HG03097 (cell line): Measurements from ENCODE around the gene SELENOV.
A peak's percentile ranks its signal among the peaks of the same experiment; 100 is the strongest.
"Not testable (repeated sequence)": the region's sequence is repeated elsewhere in the genome, so short reads cannot be mapped to it uniquely, and the experiment has no call there.

Source experiments
- ATAC-seq: cut with Tn5 transposase; IDR thresholded peaks from one replicate; pipeline ENCODE4 v1.9.1; 2021; ENCODE audit not compliant: unreplicated experiment, low FRiP score

The SELENOV gene, protein sequence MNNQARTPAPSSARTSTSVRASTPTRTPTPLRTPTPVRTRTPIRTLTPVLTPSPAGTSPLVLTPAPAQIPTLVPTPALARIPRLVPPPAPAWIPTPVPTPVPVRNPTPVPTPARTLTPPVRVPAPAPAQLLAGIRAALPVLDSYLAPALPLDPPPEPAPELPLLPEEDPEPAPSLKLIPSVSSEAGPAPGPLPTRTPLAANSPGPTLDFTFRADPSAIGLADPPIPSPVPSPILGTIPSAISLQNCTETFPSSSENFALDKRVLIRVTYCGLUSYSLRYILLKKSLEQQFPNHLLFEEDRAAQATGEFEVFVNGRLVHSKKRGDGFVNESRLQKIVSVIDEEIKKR

DNA sequence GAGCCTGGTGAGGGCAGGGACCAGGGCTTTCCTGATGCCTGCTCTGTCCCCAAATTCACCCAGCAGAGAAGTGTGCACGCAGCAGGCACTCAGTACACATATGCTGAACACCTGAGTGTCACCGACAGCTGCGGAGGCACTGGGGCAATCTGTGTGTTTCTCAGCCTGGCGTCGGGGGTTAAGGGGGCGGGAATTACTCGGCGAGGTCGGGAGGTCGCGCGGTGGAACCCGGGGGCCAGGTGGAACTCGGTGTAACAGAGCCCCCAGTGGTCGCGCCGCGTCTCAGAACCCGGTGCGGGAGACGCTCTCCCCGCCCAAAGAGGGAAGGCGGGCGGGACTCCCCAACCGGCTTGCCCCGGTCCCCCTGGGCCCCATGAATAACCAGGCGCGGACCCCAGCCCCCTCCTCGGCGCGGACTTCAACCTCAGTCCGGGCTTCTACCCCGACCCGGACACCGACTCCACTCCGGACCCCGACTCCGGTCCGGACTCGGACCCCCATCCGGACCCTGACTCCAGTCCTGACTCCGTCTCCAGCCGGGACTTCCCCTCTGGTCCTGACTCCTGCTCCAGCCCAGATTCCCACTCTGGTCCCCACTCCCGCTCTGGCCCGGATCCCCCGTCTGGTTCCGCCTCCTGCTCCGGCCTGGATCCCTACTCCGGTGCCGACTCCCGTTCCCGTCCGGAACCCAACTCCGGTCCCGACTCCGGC lies at the start of gene SELENOV:
TSS of gene SELENOV (plus strand) at position 300 of the 711 bp plus-strand sequence. CDS start at position 374, 74 bp downstream.
- ATAC-seq, result no peak

DNA sequence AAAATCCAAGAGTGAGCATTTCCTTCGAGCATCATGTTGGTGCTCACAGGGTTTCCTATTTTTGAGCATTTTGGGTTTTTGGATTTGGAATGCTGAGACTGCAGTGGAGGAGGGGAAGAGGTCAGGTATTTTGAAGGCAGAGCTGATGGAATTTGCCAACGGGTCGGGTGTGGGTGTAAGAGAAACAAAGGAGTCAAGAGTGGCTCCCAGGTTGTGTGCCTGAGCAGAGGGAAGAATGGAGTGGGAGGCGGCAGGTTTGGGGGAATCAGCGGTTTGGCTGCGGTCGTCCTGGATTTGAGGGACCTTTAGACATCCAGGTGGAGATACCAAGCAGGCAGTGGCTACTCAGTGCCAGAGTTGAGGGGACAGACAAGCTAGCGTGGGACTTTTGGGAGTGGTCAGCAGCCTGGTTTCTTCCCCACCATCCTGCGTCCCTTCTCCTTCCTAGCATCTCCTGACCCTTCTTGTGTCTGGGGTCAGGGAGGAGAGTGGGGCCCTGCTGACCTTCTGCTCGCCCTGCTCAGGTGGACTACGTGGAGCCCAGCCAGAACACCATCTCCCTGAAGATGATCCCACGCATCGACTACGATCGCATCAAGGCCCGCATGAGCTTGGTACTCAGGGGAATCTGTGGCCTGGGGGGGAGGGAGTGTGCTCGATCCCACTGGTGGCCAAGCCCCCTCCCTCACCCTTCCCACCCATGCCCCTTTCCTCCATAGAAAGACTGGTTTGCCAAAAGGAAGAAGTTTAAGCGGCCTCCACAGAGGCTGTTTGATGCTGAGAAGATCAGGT lies 48.8 kb upstream of the SELENOV start:
- ATAC-seq, result no peak

DNA sequence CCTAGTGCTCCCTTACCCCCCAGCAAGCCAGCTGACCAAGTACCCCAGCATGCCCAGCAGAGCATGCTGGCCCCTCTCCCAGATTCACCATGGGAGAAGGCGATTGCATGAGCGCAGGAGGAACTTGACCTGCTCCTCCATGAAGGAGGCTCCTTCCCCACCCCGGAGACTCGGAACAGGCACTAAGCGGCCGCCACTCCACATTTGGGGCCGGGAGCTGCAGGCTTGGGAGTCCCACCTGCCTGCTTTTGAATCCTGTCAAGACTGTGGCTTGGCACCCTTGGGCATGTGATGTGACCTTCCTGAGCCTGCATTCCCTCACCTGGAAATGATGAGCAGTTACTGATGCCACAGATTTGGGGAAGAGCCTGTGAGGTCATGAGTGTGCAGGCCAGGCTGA lies 47.0 kb upstream of the SELENOV start:
- no peak for ATAC-seq

DNA sequence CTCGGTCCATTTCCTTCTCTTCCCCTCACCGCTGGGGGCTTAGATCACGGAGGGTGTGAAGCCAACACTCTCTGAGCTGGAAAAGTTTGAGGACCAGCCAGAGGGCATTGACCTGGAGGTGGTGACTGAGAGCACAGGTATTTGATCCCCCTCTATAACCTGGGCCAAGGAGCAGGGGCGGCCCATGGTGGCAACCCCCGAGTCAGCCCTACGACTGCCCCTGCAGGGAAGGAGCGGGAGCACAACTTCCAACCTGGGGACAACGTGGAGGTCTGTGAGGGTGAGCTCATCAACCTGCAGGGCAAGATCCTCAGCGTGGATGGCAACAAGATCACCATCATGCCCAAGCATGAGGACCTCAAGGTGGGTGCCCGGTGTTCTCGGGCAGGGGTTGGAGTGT lies 45.9 kb upstream of the SELENOV start:
- no peak for ATAC-seq

DNA sequence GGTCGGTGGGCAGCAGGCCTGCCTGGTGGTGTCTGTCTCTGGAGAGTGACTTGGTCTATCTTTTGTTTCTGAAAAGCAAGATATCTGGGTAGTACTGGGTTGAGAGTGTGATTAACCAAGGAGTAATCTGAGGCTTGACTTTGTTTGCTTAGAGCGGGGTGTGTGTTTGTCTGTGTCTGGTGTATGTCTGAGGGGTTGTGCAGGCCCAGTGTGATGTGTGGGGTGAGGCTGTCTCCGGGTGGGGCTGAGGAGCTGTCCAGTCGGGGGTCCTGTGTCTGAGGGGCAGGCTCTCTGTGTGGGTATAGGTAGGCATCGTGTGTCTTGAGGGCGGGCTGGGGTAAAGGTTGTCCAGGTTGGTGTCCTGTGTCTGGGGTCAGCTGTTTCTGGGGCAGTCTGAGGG lies 45.4 kb upstream of the SELENOV start:
- no peak for ATAC-seq

DNA sequence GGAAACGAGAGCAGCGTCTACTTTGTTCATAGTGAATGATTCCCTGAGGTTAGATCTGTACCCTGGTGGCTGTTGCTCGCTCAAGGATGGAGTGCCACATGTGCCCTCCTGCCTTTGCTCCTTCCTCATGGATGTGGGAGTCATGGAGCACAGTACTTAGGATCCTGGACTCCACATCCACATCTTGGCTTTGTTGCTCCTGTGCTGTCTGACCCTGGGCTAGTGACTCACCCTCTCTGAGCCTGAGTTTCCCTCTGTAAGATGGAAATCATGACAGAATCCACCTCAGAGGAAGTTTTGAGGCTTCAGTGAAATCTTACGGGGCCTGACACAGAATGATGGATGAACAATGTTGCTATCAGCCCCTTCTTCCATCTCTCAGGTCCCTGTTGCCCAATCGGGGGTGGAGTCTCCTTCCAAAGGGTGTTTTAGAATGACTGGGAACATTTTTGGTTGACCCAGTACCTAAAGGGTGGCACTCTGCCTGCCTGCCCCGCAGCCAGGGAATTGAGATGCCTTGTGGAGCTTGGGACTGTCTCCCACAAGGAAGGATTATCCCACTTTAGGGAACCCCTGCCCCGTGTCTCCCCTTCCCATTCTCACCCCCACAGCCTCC lies 44.1 kb upstream of the SELENOV start:
- no peak for ATAC-seq

DNA sequence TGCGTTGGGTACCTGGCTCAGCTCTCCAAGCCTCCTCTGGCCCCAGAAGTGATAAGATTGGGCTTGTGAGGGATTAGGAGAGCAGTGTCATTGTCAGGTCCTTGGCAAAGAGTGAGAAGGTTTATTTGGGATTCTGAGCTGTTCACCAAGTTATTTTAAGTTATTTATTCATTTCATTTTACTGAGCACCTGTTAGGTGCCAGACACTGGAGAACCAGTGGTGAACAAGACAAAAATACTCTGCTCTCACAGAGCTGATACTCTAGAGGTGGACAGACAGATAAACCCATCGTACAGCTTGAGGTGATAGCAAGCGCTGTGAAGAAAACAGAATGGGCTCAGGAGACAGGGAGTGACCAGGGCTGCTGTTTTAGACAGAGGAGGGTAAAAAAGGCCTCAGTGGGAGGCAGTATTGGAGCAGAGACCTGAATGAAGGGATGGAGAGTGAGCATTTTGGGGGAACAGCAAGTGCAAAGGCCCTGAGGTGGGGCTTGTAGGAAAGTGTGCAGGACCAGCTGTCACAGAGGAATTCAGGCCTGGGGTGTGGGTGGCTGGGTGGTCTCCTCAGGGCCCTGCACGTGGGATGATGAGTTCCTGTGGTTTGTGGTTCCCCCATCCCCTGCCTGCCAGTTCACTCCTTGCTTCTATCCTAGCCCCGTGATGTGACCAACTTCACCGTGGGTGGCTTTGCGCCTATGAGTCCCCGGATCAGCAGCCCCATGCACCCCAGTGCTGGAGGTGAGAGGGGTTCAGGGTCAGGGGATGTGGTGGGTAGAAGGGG lies 43.0 kb upstream of the SELENOV start:
- ATAC-seq, result no peak

DNA sequence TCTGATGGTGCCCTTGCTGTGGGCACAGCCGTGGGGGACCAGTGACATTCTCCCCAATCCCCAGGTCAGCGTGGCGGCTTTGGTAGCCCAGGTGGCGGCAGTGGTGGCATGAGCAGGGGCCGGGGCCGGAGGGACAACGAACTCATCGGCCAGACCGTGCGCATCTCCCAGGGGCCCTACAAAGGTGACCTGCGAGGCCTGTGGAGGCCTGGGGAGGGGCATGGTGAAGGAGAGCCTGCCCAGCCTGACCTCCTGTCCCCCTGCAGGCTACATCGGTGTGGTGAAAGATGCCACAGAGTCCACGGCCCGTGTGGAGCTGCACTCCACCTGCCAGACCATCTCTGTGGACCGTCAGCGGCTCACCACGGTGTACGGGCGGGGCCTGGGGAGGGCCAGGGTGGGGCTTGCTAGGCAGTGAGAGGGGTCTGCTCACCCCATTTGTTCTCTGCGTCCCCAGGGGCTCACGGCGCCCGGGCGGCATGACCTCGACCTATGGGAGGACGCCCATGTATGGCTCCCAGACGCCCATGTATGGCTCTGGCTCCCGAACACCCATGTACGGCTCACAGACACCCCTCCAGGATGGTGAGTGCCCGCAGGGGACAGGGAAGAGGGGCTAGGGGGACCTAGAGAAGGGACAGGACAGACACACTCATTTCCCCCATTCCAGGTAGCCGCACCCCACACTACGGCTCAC lies 42.0 kb upstream of the SELENOV start:
- no peak for ATAC-seq

DNA sequence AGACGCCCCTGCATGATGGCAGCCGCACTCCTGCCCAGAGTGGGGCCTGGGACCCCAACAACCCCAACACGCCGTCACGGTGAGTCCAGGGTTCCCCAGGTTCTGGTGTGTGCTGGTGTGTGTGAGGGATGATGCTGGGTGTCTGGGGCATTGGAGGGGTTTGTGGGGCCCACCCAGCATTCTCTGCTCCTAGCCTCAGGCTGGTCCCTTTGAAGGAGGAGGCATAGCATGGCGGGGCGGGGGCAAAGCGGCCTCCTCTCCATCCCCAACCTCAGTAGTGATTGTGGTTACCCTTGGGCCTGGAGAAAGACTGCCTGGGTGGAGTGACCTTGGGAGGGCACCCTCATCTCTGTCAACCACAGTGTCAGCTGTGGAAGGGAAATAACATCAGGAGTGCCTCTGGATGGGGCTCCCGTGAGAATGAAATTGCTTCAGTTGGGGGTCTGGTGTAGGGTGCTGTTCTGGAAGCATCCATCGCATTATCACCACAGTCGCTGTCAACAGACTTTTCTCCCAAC lies 41.4 kb upstream of the SELENOV start:
- no peak for ATAC-seq

DNA sequence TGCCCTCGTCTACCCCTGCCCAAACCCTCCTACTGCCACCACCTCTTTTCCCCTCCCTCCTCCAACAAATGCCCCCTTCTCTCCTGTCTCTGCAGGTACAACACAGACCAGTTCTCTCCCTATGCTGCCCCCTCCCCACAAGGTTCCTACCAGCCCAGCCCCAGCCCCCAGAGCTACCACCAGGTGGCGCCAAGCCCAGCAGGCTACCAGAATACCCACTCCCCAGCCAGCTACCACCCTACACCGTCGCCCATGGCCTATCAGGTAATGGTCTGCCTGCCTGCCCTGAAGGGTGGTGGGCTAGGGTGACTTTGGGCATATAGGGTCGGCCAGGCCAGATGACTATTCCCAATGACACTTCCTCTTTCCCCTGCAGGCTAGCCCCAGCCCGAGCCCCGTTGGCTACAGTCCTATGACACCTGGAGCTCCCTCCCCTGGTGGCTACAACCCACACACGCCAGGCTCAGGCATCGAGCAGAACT lies 40.8 kb upstream of the SELENOV start:
- ATAC-seq, result no peak

DNA sequence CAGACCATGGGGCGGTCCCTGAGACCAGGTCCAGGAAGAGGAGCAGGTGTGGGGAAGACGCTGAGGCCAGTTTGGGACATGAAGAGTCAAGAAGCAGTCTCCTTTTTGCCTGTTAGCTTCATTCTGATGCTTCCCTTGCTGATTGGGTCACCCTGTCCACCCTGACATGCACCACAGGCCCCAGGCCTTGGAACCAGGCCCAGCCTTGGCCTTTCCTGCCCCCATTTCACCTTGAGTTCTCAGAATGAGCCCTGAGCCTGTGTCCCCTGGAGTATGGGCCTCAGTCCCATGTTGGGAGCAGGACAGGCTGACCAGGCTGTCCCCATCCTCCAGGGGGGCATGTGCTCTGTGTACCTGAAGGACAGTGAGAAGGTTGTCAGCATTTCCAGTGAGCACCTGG lies 39.2 kb upstream of the SELENOV start:
- ATAC-seq, result no peak

DNA sequence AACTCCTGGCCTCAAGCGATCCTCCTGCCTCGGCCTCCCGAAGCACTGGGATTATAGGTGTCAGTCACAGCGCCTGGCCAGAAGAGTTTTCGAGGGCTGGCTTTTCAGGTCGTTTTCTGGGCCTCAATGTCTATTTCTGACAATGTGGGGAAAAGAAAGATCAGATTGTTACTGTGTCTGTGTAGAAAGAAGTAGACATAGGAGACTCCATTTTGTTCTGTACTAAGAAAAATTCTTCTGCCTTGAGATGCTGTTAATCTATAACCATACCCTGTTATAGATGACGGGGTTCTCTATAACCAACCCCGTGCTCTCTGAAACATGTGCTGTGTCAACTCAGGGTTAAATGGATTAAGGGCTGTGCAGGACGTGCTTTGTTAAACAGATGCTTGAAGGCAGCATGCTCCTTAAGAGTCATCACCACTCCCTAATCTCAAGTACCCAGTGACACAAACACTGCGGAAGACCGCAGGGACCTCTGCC lies 35.6 kb upstream of the SELENOV start:
- ATAC-seq, result not testable (repeated sequence)

DNA sequence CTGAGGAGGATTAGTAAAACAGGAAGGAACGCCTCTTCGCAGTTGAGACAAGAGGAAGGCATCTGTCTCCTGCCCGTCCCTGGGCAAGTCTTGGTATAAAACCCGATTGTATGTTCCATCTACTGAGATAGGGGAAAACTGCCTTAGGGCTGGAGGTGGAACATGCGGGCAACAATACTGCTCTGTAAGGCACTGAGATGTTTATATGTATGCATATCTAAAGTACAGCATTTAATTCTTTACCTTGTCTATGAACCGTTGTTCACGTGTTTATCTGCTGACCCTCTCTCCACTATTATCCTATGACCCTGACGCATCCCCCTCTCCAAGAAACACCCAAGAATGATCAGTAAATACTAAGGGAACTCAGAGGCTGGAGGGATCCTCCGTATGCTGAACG lies 35.0 kb upstream of the SELENOV start:
- no peak for ATAC-seq

DNA sequence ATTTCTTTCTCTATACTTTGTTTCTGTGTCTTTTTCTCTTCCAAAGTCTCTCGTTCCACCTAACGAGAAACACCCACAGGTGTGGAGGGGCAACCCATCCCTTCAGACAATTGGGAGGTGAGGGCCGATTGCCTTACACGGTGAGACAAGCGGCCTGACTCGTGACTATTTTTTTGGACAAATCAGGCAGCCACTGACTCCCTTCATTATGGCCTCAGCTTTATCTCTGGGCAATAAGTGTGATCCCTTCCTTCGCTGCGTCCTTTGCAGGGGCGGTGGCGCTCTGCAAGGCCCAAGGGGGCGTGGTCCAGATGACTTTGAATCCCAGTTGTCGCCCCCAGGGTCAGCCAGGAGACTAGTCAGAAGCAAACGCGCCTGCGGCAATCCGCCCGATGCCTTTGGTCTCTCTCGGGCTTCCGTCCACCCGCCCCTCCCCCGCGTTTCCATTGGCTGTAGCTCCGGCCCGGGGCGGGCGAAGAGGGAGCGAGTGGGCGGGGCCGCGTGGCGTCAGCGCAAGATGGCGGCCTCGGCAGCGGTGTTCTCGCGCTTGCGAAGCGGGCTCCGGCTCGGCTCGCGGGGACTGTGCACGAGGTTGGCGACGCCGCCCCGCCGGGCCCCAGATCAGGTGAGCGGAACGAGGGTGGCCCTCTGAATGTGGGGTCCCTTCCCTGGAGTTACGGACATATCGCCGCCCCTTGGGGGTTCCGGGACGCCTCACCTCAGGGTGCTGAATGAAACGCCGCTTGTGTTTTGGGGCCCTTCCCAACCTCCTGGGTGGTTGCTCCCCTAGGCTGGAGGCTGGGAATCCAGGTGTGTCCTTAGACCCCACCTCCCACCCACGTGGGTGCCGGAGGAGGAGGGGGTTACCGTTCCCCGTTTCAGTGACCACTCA lies 34.4 kb upstream of the SELENOV start, which contains the start of gene TIMM50:
TSS of gene TIMM50 (plus strand) at position 502 of the 892 bp plus-strand sequence. CDS start at position 518, 16 bp downstream.
- ATAC-seq, result peak; percentile 83

DNA sequence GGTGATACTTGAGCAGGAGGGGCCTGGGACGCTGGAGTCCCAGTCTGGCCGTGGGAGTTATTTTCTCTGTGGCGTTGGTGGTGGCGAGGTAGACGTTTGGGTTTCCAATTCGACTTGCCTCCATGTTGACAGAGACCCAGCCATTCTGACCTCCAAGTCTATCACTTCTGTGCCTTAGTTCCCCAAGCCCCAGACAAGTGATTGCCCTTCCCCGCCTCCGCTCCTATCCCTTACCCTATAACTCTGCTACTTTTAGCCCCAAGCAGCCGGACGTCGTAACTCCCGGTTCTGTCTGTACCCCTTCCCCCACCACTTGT lies 33.8 kb upstream of the SELENOV start:
- ATAC-seq, result no peak

DNA sequence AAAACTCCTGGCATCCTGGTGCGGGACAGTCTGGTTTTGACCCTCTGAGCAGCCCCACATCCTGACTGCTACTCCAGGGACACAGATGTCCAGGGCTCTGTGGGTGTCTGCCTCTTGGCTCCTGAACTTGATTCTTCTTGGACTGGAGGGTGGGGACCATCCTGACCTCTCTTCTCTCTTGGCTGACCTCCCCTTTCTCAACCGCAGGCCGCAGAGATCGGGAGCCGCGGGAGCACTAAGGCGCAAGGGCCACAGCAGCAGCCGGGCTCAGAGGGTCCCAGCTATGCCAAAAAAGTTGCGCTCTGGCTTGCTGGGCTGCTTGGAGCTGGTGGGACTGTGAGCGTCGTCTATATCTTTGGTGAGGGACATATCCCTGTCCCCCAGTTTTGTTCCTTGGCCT lies 33.3 kb upstream of the SELENOV start:
- ATAC-seq, result no peak

DNA sequence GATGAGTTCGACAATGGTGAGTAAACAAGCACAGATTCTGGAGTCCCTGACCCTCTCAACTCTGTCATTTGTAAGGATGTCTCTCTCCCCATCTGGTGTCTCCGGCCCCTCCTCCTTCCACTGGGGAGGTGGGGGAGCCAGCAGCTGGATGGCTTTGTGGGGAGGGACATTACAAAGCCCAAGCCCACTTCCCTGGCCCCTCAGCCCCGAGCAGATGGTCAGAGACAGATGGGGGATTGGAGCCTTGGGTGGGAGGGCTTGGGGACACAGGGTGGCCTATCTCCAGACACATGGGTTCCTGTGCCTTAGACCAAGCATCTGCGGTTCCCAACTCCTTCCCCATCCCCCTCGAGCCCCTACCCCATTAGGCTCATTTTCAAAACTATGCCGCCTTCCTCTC lies 31.8 kb upstream of the SELENOV start:
- ATAC-seq, result no peak

DNA sequence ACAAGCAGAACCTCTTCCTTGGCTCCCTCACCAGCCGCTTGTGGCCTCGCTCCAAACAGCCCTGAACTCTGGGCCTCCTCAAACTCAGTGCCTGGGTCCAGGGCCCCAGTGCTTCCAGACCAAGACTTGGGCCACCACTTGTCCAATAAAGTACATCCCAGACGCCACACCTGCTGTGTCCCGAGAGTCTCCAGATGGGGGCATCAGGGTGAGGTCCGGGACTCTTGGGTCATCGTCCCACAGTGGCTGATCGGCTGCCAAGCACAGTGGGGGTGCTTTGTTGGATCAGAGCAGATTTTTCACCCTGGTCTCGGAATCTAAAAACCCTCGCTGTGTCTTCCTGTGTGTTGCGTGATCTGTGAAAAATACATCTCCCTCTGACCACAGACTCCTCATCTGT lies 25.2 kb upstream of the SELENOV start:
- ATAC-seq, result no peak
